HUES6 (cell line): Measurements from ENCODE around the gene MAPK14.

Experiments used
- H3K27ac ChIP-seq: 2 replicates; pipeline ENCODE4 v1.7.0; 2013; ENCODE audit warnings: low read depth, mild to moderate bottlenecking, low read length, inconsistent platforms
- H3K27me3 ChIP-seq: 2 replicates; pipeline ENCODE4 v1.6.1; 2013; ENCODE audit warnings: low read length; ENCODE audit not compliant: control insufficient read depth, insufficient read depth
- H3K36me3 ChIP-seq: 2 replicates; pipeline ENCODE4 v1.6.1; 2013; ENCODE audit warnings: low read length; ENCODE audit not compliant: control insufficient read depth, insufficient read depth
- H3K4me1 ChIP-seq: 2 replicates; pipeline ENCODE4 v1.6.1; 2013; ENCODE audit warnings: low read length; ENCODE audit not compliant: control insufficient read depth, insufficient read depth
- H3K4me3 ChIP-seq: 2 replicates; pipeline ENCODE4 v1.5.1; 2013; ENCODE audit warnings: low read depth, low read length
- H3K9ac ChIP-seq: one replicate; pipeline ENCODE4 v1.6.1; 2013; ENCODE audit warnings: mild to moderate bottlenecking, low read length
- H3K9me3 ChIP-seq: 2 replicates; pipeline ENCODE4 v1.6.1; 2013; ENCODE audit warnings: low read depth, low read length; ENCODE audit not compliant: control insufficient read depth, insufficient read depth

Gene MAPK14

GRCh38 chr6:36160147-36160760, 132.6 kb downstream of the MAPK14 start:
- H3K27ac ChIP-seq, result no peak overlapping the region
- H3K9ac ChIP-seq, result no peak overlapping the region
- H3K36me3 ChIP-seq, result no peaks in the 10 kb centered on the region
- H3K27me3 ChIP-seq, result no peaks in the 10 kb centered on the region
- no peak overlapping the region for H3K4me3 ChIP-seq
- no peaks in the 10 kb centered on the region for H3K4me1 ChIP-seq
- H3K9me3 ChIP-seq, result peaks cover 15% of the 10 kb centered on the region
